Caco-2 (cell line): ENCODE measurements around the gene NUBP1. TPM values are rescaled to one million over a fixed set of nuclear protein-coding genes. Genes with fewer than 3 reads are reported as not detected.

Experiments used
- BruUV-seq: library from RNA; stranded (reverse); fragments of 400-500 nt; replicated peaks from 2 replicates; lab custom pipeline; 2021; lab: Mats Ljungman, UMichigan
- CTCF ChIA-PET: fragments of 300-600 bp; sonication (Branson Sonifier 250); formaldehyde crosslinking; loops from one replicate; lab custom pipeline; 2022; ENCODE audit warnings: antibody characterized with exemption; lab: Charles Lee
- POLR2A ChIA-PET: fragments of 300-600 bp; sonication (Branson Sonifier 250); formaldehyde crosslinking; loops from one replicate; lab custom pipeline; 2022; ENCODE audit warnings: antibody characterized with exemption; lab: Charles Lee
- DNase-seq, 2 experiments: peaks; one replicate each; pipeline versions ENCODE4 v3.0.0 to v3.0.0-alpha.2; 2020 to 2022
- H3K27me3 ChIP-seq: replicated peaks from 2 replicates; pipeline ENCODE4 v1.6.0; 2011; ENCODE audit warnings: low read length; ENCODE audit not compliant: control insufficient read depth, insufficient read depth
- H3K36me3 ChIP-seq: 2 replicates; pipeline ENCODE4 v1.5.1; 2011; ENCODE audit warnings: low read length; ENCODE audit not compliant: control insufficient read depth, insufficient read depth
- H3K4me1 ChIP-seq: fragments of 250-450 bp; sonication (Bioruptor Pico); 2 replicates; pipeline ENCODE4 v1.5.1; 2020; ENCODE audit warnings: mild to moderate bottlenecking
- H3K4me3 ChIP-seq: 2 replicates; pipeline ENCODE4 v1.5.1; 2011; ENCODE audit warnings: low read depth, mild to moderate bottlenecking, control low read depth, low read length
- H3K9me3 ChIP-seq: fragments of 250-450 bp; sonication (Bioruptor Pico); 2 replicates; pipeline ENCODE4 v1.5.1; 2020; ENCODE audit warnings: mild to moderate bottlenecking, moderate library complexity
- H3K27ac Mint-ChIP-seq: one replicate; pipeline ENCODE4 v1.8.0; 2022; ENCODE audit warnings: mixed read lengths; ENCODE audit not compliant: unreplicated experiment
- H3K27me3 Mint-ChIP-seq: one replicate; pipeline ENCODE4 v1.8.0; 2022; ENCODE audit warnings: mixed read lengths; ENCODE audit not compliant: insufficient read depth, unreplicated experiment
- H3K36me3 Mint-ChIP-seq: one replicate; pipeline ENCODE4 v1.8.0; 2022; ENCODE audit warnings: mild to moderate bottlenecking, mixed read lengths; ENCODE audit not compliant: insufficient read depth, unreplicated experiment
- H3K4me1 Mint-ChIP-seq: one replicate; pipeline ENCODE4 v1.8.0; 2022; ENCODE audit warnings: low read depth, mixed read lengths; ENCODE audit not compliant: unreplicated experiment
- H3K4me3 Mint-ChIP-seq: one replicate; pipeline ENCODE4 v1.8.0; 2022; ENCODE audit warnings: mild to moderate bottlenecking, moderate library complexity, mixed read lengths; ENCODE audit not compliant: unreplicated experiment
- H3K9me3 Mint-ChIP-seq: one replicate; pipeline ENCODE4 v1.8.0; 2022; ENCODE audit warnings: mixed read lengths; ENCODE audit not compliant: unreplicated experiment
- intact Hi-C: fragments of 100-400 bp; cut with micrococcal nuclease; formaldehyde crosslinking; loops from one replicate; pipeline ENCODE4 v1.10.0; 2022; ENCODE audit not compliant: unreplicated experiment
- total RNA-seq: library from RNA; stranded (reverse); gene quantifications from 2 replicates; pipeline ENCODE4 v1.2.3, GENCODE V29; 2022
- TF ChIP-seq, protein P1 (sequence below), 2 experiments: fragments of 200-600 bp in 1 of 2; IDR thresholded peaks; 1 replicate in 1 of 2; 2 replicates in 1 of 2; pipeline versions ENCODE4 v1.5.1 to v1.8.0; 2011 to 2022; ENCODE audit warnings: antibody characterized with exemption in 1 of 2, control low read depth in 1 of 2, inconsistent platforms in 1 of 2, low read depth in 1 of 2, low read length in 1 of 2, mild to moderate bottlenecking in 1 of 2, moderate library complexity in 1 of 2; ENCODE audit not compliant: insufficient read depth in 1 of 2, severe bottlenecking in 1 of 2, unreplicated experiment in 1 of 2

NUBP1 gene
- total RNA-seq, 1 experiment from 2014 or later: 25.3 TPM

DNA sequence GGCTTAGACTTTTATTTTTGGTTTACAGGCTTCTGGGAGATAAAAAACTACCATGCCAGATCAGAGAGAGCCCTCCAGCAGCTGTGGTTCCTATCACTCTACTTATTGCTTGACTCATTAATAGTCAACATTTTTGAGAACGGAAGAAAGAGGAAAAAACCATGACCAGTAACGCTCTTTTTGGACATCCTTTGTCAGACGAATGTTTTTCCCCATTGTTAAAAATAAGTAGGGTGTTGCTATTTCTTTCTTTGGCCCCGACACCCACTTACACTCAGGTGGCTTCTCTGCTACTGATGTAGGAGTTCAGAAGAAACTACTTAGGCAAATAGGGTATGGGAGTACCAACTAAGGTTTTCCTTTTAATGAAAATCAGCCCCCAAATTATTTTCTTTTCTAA is 47.4 kb downstream of the NUBP1 start:
- Histone ChIP-seq H3K27me3 (no peaks in the 10 kb centered on the region), H3K4me3 (no peak overlapping the region), H3K9me3 (no peaks in the 10 kb centered on the region), H3K36me3 (no peaks in the 10 kb centered on the region), H3K4me1 (0 out of 2 replicates have a peak, but pooled peaks cover 8% of the 10 kb centered on the region)
- ChIA-PET CTCF (no interaction called here), POLR2A (no interaction called here)
- no peak for DNase-seq
- no peaks in the 10 kb centered on the region for H3K27me3 Mint-ChIP-seq
- H3K36me3 Mint-ChIP-seq: no peaks in the 10 kb centered on the region
- H3K9me3 Mint-ChIP-seq: peaks cover 9% of the 10 kb centered on the region
- intact Hi-C loops: no loop called here
- TF ChIP-seq, protein P1, sequence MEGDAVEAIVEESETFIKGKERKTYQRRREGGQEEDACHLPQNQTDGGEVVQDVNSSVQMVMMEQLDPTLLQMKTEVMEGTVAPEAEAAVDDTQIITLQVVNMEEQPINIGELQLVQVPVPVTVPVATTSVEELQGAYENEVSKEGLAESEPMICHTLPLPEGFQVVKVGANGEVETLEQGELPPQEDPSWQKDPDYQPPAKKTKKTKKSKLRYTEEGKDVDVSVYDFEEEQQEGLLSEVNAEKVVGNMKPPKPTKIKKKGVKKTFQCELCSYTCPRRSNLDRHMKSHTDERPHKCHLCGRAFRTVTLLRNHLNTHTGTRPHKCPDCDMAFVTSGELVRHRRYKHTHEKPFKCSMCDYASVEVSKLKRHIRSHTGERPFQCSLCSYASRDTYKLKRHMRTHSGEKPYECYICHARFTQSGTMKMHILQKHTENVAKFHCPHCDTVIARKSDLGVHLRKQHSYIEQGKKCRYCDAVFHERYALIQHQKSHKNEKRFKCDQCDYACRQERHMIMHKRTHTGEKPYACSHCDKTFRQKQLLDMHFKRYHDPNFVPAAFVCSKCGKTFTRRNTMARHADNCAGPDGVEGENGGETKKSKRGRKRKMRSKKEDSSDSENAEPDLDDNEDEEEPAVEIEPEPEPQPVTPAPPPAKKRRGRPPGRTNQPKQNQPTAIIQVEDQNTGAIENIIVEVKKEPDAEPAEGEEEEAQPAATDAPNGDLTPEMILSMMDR (IDR thresholded peaks at IDR 0.05; ENCODE audit: insufficient read depth in 1 of 2, low read depth in 1 of 2, low read length in 1 of 2, severe bottlenecking in 1 of 2, unreplicated experiment in 1 of 2): no peak
- peaks cover 7% of the 10 kb centered on the region for H3K4me1 Mint-ChIP-seq
- no TSS peak for BruUV-seq
- no peak overlapping the region for H3K4me3 Mint-ChIP-seq
- H3K27ac Mint-ChIP-seq: no peak overlapping the region

DNA sequence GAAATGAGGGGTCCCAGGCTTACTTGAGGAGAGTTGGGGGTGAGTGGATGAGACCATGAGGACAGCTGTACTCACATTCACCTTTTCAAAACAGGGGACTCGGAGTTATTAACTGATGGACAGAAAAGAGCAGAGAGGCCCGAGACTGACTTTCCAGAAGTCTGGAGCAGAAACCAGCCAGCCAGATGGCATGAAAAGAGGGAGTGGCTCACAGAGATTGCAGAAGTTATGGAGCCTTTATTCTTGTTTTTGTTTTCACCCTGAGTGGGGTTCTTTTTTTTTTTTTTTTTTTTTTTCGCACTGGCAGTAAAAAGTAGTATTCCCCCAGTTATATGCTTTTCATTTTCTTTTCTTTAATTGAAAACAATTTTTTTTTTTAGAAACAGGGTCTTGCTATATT is 56.1 kb downstream of the NUBP1 start:
- no peaks in the 10 kb centered on the region for H3K4me1 Mint-ChIP-seq
- DNase-seq: no peak
- TF ChIP-seq, protein P1 (IDR thresholded peaks at IDR 0.05; ENCODE audit: insufficient read depth in 1 of 2, low read depth in 1 of 2, low read length in 1 of 2, severe bottlenecking in 1 of 2, unreplicated experiment in 1 of 2): no peak
- POLR2A ChIA-PET: no interaction called here
- Histone ChIP-seq H3K27me3 (no peaks in the 10 kb centered on the region), H3K4me1 (no peaks in the 10 kb centered on the region), H3K4me3 (no peak overlapping the region), H3K9me3 (no peaks in the 10 kb centered on the region), H3K36me3 (no peaks in the 10 kb centered on the region)
- CTCF ChIA-PET: no interaction called here
- no peaks in the 10 kb centered on the region for H3K9me3 Mint-ChIP-seq
- no TSS peak for BruUV-seq
- no peak overlapping the region for H3K4me3 Mint-ChIP-seq
- no peaks in the 10 kb centered on the region for H3K27me3 Mint-ChIP-seq
- intact Hi-C loops: no loop called here
- H3K36me3 Mint-ChIP-seq: no peaks in the 10 kb centered on the region
- H3K27ac Mint-ChIP-seq: no peak overlapping the region

DNA sequence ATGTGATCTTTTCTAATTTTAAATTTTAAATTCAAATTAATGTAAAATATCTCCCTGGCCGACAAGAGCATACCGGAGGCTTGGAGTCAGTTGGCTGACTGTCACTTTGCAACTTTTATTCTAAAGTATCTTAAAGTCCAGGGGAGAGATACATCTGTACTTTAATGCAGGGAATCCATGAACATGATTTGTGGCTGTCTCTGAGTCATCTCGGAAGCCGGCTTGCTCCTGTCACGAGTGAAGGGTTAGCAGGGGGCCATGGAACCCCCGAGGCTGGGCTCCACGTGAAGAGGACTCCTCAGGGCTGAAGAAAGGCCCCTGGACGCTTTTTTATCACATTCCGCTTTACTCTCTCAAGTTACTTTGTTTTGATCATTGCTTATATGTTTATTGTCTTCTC is 61.7 kb downstream of the NUBP1 start:
- Mint-ChIP-seq H3K9me3 (no peaks in the 10 kb centered on the region), H3K4me1 (no peaks in the 10 kb centered on the region), H3K27ac (no peak overlapping the region), H3K4me3 (no peak overlapping the region), H3K27me3 (no peaks in the 10 kb centered on the region), H3K36me3 (no peaks in the 10 kb centered on the region)
- TF ChIP-seq, protein P1 (IDR thresholded peaks at IDR 0.05; ENCODE audit: insufficient read depth in 1 of 2, low read depth in 1 of 2, low read length in 1 of 2, severe bottlenecking in 1 of 2, unreplicated experiment in 1 of 2): no peak
- H3K4me3 ChIP-seq: no peak overlapping the region
- intact Hi-C loops: no loop called here
- no peaks in the 10 kb centered on the region for H3K9me3 ChIP-seq
- DNase-seq: no peak
- ChIA-PET POLR2A (no interaction called here), CTCF (no interaction called here)
- no TSS peak for BruUV-seq
- H3K27me3 ChIP-seq: no peaks in the 10 kb centered on the region
- no peaks in the 10 kb centered on the region for H3K4me1 ChIP-seq
- H3K36me3 ChIP-seq: no peaks in the 10 kb centered on the region
